GM12878 (cell line): Measurements from ENCODE around the gene UTP14C. TPM values are rescaled to one million over a fixed set of nuclear protein-coding genes. Genes with fewer than 3 reads are reported as not detected.

Experiments used
- ATAC-seq: fragments of 200-7000 bp; cut with Tn5 transposase; 3 replicates; pipeline ENCODE4 v1.9.1; 2020; ENCODE audit warnings: mild to moderate bottlenecking, moderate library complexity
- BruUV-seq: library from RNA; stranded (reverse); fragments of 400-500 nt; replicated peaks from 2 replicates; lab custom pipeline; 2021; lab: Mats Ljungman, UMichigan
- CTCF ChIA-PET: fragments of 300-600 bp; sonication (Branson Sonifier 250); formaldehyde crosslinking; extraction: SDS; loops from one replicate; lab custom pipeline; 2021; ENCODE audit warnings: inconsistent platforms; lab: Yijun Ruan, JAX
- POLR2A ChIA-PET: fragments of 350-600 bp; formaldehyde crosslinking; extraction: SDS; loops from one replicate; lab custom pipeline; 2021; ENCODE audit warnings: inconsistent platforms; lab: Charles Lee
- RAD21 ChIA-PET: fragments of 300-600 bp; sonication (Branson Sonifier 250); formaldehyde crosslinking; loops from one replicate; lab custom pipeline; 2023; ENCODE audit warnings: antibody characterized with exemption; ENCODE audit not compliant: unreplicated experiment; lab: Charles Lee
- SMC1A ChIA-PET: fragments of 300-600 bp; sonication (Branson Sonifier 250); formaldehyde crosslinking; loops from one replicate; lab custom pipeline; 2023; ENCODE audit not compliant: unreplicated experiment, uncharacterized antibody; lab: Charles Lee
- DNase-seq: peaks from one replicate; pipeline ENCODE4 v3.0.0-alpha.2; 2011; ENCODE audit warnings: low read depth, low spot score
- FAIRE-seq: peaks from 3 replicates; lab custom pipeline; 2011; peaks lifted over from hg19 to GRCh38; lab: Jason Lieb, UNC
- H2AFZ ChIP-seq: 2 replicates; pipeline ENCODE4 v1.6.0; 2011; ENCODE audit warnings: low read depth, low read length, control low read depth; ENCODE audit not compliant: control insufficient read depth
- H3K27ac ChIP-seq: 2 replicates; pipeline ENCODE4 v1.5.1; 2011; ENCODE audit warnings: control low read depth; ENCODE audit not compliant: control insufficient read depth, insufficient read depth
- H3K27me3 ChIP-seq, 2 experiments: replicated peaks in 1 of 2; 2 replicates each; pipeline versions ENCODE4 v1.6.0 to v1.6.1; 2011; ENCODE audit warnings: low read length in 1 of 2; ENCODE audit not compliant: control insufficient read depth in 2 of 2, insufficient read depth in 2 of 2
- H3K36me3 ChIP-seq, 2 experiments: 2 replicates each; pipeline ENCODE4 v1.5.1; 2011; ENCODE audit warnings: low read length in 1 of 2; ENCODE audit not compliant: control insufficient read depth in 2 of 2, insufficient read depth in 2 of 2
- H3K4me1 ChIP-seq: 2 replicates; pipeline ENCODE4 v1.6.1; 2011; ENCODE audit warnings: mild to moderate bottlenecking, low read length, moderate library complexity, mixed read lengths; ENCODE audit not compliant: control insufficient read depth, insufficient read depth
- H3K4me2 ChIP-seq: 2 replicates; pipeline ENCODE4 v1.6.0; 2011; ENCODE audit warnings: control low read depth; ENCODE audit not compliant: control insufficient read depth, insufficient read depth
- H3K4me3 ChIP-seq: fragments of 200-600 bp; sonication (generic); 2 replicates; pipeline ENCODE4 v1.5.1; 2016
- H3K79me2 ChIP-seq: 2 replicates; pipeline ENCODE4 v1.6.0; 2011; ENCODE audit warnings: low read length; ENCODE audit not compliant: control insufficient read depth, insufficient read depth
- H3K9ac ChIP-seq: 2 replicates; pipeline ENCODE4 v1.8.0; 2011; ENCODE audit warnings: low read length, control low read depth, mixed read lengths; ENCODE audit not compliant: control insufficient read depth, insufficient read depth
- H3K9me3 ChIP-seq: replicated peaks from 3 replicates; pipeline ENCODE4 v1.5.1; 2011; ENCODE audit warnings: mild to moderate bottlenecking, low read length; ENCODE audit not compliant: control insufficient read depth, insufficient read depth
- H4K20me1 ChIP-seq: 2 replicates; pipeline ENCODE4 v1.6.0; 2011; ENCODE audit not compliant: control insufficient read depth, insufficient read depth
- E2F8 ChIP-seq: fragments of 450-650 bp; IDR thresholded peaks from 2 replicates; pipeline ENCODE4 v1.6.1; 2018; ENCODE audit warnings: mild to moderate bottlenecking, low read depth, moderate library complexity; ENCODE audit not compliant: partially characterized antibody
- IKZF2 ChIP-seq, 2 experiments: fragments of 450-650 bp; IDR thresholded peaks; 2 replicates each; pipeline ENCODE4 v1.6.1; 2017; ENCODE audit warnings: mild to moderate bottlenecking in 2 of 2, moderate library complexity in 2 of 2
- LARP7 ChIP-seq: fragments of 450-650 bp; IDR thresholded peaks from 2 replicates; pipeline ENCODE4 v1.6.1; 2017; ENCODE audit warnings: mild to moderate bottlenecking
- MTA3 ChIP-seq: IDR thresholded peaks from 2 replicates; pipeline ENCODE4 v1.6.1; 2012; ENCODE audit warnings: low read length, inconsistent platforms, borderline replicate concordance
- MXI1 ChIP-seq: fragments of 150-350 bp; IDR thresholded peaks from 2 replicates; pipeline ENCODE4 v1.6.1; 2011; ENCODE audit warnings: low read depth, mild to moderate bottlenecking, inconsistent platforms, low read length, improper control_type of control experiment
- NRF1 ChIP-seq: conservative IDR thresholded peaks from 2 replicates; pipeline ENCODE4 v1.6.1; 2011; ENCODE audit warnings: mild to moderate bottlenecking, low read depth, low read length, improper control_type of control experiment
- SPI1 ChIP-seq: IDR thresholded peaks from 2 replicates; pipeline ENCODE4 v1.6.1; 2011; ENCODE audit warnings: low read depth, mild to moderate bottlenecking, low read length, moderate library complexity, borderline replicate concordance; ENCODE audit not compliant: insufficient read depth
- WGBS: methylation state at CpG from one replicate; pipeline ENCODE4 v1.1.6; 2016; ENCODE audit warnings: low lambda C conversion rate; ENCODE audit not compliant: insufficient replicate concordance, insufficient coverage; ENCODE audit errors: missing lambda C conversion rate; 5-methylcytosine and 5-hydroxymethylcytosine counted together
- in situ Hi-C: fragments of 300-500 bp; cut with MboI; formaldehyde crosslinking; loops from 9 replicates; pipeline ENCODE4 v1.14.3; 2018; ENCODE audit warnings: mixed read lengths
- intact Hi-C: fragments of 100-400 bp; cut with micrococcal nuclease; formaldehyde crosslinking; loops from one replicate; pipeline ENCODE4 v1.14.2; 2022; ENCODE audit not compliant: unreplicated experiment
- polyA plus RNA-seq, 11 experiments: library from polyadenylated mRNA; depleted of rRNA in 4 of 11; unstranded in 6 of 11; stranded (reverse) in 5 of 11; fragments of >200 nt; fragmentation: Nextera tagmentation in 4 of 11; fragmentation: Illumina TruSeq in 1 of 11; extraction: Ambion mirVana in 4 of 11; extraction: Trizol in 1 of 11; gene quantifications; 1 replicate in 1 of 11; 2 replicates in 10 of 11; pipeline versions ENCODE4 v1.2.1 to v1.2.3, GENCODE V29; 2011 to 2016; ENCODE audit warnings: inconsistent platforms in 2 of 11, missing spikeins in 2 of 11, low read depth in 1 of 11
- total RNA-seq, 4 experiments: library from RNA; depleted of rRNA in 3 of 4; stranded (reverse); fragments of >200 nt in 3 of 4; fragmentation: Illumina TruSeq in 1 of 4; extraction: Trizol in 1 of 4; gene quantifications; 2 replicates each; pipeline versions ENCODE4 v1.2.1 to v1.2.3, GENCODE V29; 2013 to 2021

Gene UTP14C
- total and polyA plus RNA-seq, 10 of the 15 experiments (the other 5 are each of a cell fraction or from before 2014, with no cell fraction given): 3.4 to 11.2 (median 6.0) TPM

GRCh38 chr13:52002361-52002760, 22.1 kb upstream of the UTP14C start:
- POLR2A ChIA-PET: no interaction called here
- no TSS peak for BruUV-seq
- no peak for FAIRE-seq
- Histone ChIP-seq H3K4me1 (no peaks in the 10 kb centered on the region), H3K36me3 (no peaks in the 10 kb centered on the region), H3K9me3 (no peaks in the 10 kb centered on the region), H2AFZ (no peak overlapping the region), H3K4me2 (no peak overlapping the region), H4K20me1 (no peaks in the 10 kb centered on the region), H3K79me2 (no peaks in the 10 kb centered on the region)
- ATAC-seq: no peak
- no peak for TF ChIP-seq MXI1
- no peak for TF ChIP-seq SPI1
- no peak for TF ChIP-seq MTA3
- TF ChIP-seq IKZF2 (IDR thresholded peaks at IDR 0.05): no peak
- no peak for TF ChIP-seq E2F8
- TF ChIP-seq NRF1: no peak
- TF ChIP-seq LARP7: no peak
- TF ChIP-seq, all 136 proteins: peak for 0
- H3K27me3 ChIP-seq: peaks cover 2 to 4% of the 10 kb centered on the region in 2 experiments; a peak in 3 of 4 replicates
- 3% methylated on average over 4 of the region's 4 CpGs for WGBS
- RAD21 ChIA-PET: interaction anchor here (0.9 kb wide), 1 partner anchor 38 kb away, joined by 3 read pairs; no protein-coding TSS in a partner anchor
- H3K27ac ChIP-seq: no peak overlapping the region
- intact Hi-C loops: loop anchor here (5.0 kb wide), 1 partner anchor 235 kb away; no protein-coding TSS in a partner anchor
- CTCF ChIA-PET: interaction anchor here (1.1 to 5.5 kb wide), 8 partner anchors 10 to 199 kb away, joined by 3 to 36 read pairs (median 4); no protein-coding TSS in a partner anchor
- SMC1A ChIA-PET: interaction anchor here (0.8 to 2.1 kb wide), 3 partner anchors 28 to 125 kb away, joined by 4 to 5 read pairs (median 4); no protein-coding TSS in a partner anchor
- DNase-seq: no peak
- in situ Hi-C loops: no loop called here
- no peak overlapping the region for H3K9ac ChIP-seq
- no peak overlapping the region for H3K4me3 ChIP-seq
